A673 (cell line): Measurements from ENCODE around the gene FGD4.

Experiments
- CTCF ChIP-seq: fragments of 300-800, 200-600 bp; sonication (generic); conservative IDR thresholded peaks from 2 replicates; pipeline ENCODE4 v1.5.1; 2017; ENCODE audit warnings: low read depth, mild to moderate bottlenecking, antibody characterized with exemption, low read length, moderate library complexity, mixed read lengths
- EZH2 ChIP-seq: fragments of 200-600 bp; sonication (generic); IDR thresholded peaks from 2 replicates; pipeline ENCODE4 v1.6.1; 2017; ENCODE audit warnings: borderline replicate concordance, low read depth, mild to moderate bottlenecking, mixed read lengths, antibody characterized with exemption, low read length; ENCODE audit not compliant: poor library complexity, severe bottlenecking

- TF ChIP-seq CTCF = no peak
- TF ChIP-seq EZH2 = no peak
These were observed 2.8 kb downstream of the FGD4 start for GRCh38 chr12:32402170-32402569.
